ENCODE measurements around the gene NPTN. TPM values are rescaled to one million over a fixed set of nuclear protein-coding genes. Genes with fewer than 3 reads are reported as not detected.

Gene NPTN
- total RNA-seq, 4 donors from 2014 or later = 132 to 171 (median 147) TPM

DNA sequence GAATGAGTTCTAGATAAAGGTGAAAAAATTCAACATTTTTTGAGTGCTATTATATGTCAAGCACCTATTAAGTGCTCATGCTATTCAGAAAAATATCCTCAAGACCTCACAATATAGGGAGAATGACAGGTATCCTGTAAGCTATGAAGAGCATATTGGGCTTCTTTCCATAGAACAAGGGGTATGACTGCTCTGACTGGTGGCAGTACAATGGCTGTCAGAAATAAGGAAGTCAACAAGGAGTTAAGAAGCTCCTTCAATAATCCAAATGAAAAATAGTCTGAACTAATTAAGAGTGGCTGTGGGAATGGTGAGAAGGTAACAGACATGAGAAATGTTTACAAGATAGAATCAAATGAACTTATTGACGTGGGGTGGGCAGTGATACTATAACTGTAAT is 24.7 kb downstream of the NPTN start:
- H3K27ac ChIP-seq = no peak overlapping the region
- H3K4me1 ChIP-seq = peaks cover 39% of the 10 kb centered on the region
- no peaks in the 10 kb centered on the region for H3K36me3 ChIP-seq
- WGBS = 74% methylated on average over 1 of the region's 1 CpG
- TF ChIP-seq POLR2A (IDR thresholded peaks at IDR 0.05) (no peak), POLR2AphosphoS5 (IDR thresholded peaks at IDR 0.05) (no peak), EP300 (IDR thresholded peaks at IDR 0.05) (no peak)
- TF ChIP-seq, protein P1, sequence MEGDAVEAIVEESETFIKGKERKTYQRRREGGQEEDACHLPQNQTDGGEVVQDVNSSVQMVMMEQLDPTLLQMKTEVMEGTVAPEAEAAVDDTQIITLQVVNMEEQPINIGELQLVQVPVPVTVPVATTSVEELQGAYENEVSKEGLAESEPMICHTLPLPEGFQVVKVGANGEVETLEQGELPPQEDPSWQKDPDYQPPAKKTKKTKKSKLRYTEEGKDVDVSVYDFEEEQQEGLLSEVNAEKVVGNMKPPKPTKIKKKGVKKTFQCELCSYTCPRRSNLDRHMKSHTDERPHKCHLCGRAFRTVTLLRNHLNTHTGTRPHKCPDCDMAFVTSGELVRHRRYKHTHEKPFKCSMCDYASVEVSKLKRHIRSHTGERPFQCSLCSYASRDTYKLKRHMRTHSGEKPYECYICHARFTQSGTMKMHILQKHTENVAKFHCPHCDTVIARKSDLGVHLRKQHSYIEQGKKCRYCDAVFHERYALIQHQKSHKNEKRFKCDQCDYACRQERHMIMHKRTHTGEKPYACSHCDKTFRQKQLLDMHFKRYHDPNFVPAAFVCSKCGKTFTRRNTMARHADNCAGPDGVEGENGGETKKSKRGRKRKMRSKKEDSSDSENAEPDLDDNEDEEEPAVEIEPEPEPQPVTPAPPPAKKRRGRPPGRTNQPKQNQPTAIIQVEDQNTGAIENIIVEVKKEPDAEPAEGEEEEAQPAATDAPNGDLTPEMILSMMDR (IDR thresholded peaks at IDR 0.05) = no peak
- no peaks in the 10 kb centered on the region for H3K27me3 ChIP-seq
- H3K9me3 ChIP-seq = no peaks in the 10 kb centered on the region
- no peak for DNase-seq (ENCODE audit: low spot score in 2 of 2)
- H3K4me3 ChIP-seq = no peak overlapping the region

DNA sequence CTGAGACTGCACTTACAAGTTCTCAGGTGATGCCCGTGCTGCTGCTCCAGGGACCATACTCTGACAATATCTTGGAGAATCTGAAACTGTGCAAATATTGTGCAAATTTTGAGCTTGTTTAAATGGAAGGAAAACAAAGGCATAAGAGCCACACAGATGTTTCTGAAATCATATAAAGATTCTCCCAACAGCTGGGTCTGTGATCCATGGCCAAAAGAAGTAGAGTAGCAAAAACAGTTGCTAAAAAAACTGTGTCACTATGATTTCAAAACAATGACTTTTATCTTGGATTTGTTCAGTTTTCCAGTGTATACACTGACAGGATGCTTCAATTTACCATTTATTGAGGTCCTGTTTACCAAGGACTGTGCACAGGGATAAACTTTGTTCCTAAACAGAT is 25.3 kb downstream of the NPTN start:
- WGBS = 50% methylated on average over 1 of the region's 1 CpG
- H3K4me1 ChIP-seq = peaks cover 45% of the 10 kb centered on the region
- no peak overlapping the region for H3K27ac ChIP-seq

DNA sequence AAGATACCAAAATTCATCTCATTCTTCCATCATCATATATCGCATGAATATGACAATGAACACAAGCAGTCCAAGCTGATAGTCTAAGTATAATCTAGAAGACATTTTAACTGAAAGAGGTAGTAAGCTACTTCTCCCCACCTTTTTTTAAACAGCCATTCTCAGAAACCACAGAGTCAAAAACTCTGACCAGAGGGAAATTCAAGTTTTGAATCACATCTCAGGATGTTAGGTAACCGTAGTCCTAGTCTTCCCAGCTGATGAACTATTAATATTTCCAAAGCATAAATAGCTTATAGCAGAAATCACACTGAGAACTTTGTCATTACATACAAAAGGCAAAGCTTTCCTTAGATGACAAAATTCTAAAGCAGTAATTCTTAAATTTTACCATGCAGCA is 25.8 kb downstream of the NPTN start:
- TF ChIP-seq POLR2AphosphoS5 (IDR thresholded peaks at IDR 0.05) (no peak), EP300 (IDR thresholded peaks at IDR 0.05) (no peak), POLR2A (IDR thresholded peaks at IDR 0.05) (no peak)
- TF ChIP-seq, protein P1 (IDR thresholded peaks at IDR 0.05) = no peak

More for the DNA sequence above, 25.3 kb downstream of the NPTN start:
- no peak for TF ChIP-seq POLR2A (IDR thresholded peaks at IDR 0.05)
- no peak for TF ChIP-seq EP300 (IDR thresholded peaks at IDR 0.05)
- TF ChIP-seq POLR2AphosphoS5 (IDR thresholded peaks at IDR 0.05) = no peak
- TF ChIP-seq, protein P1 (IDR thresholded peaks at IDR 0.05) = no peak
- no peaks in the 10 kb centered on the region for H3K27me3 ChIP-seq
- no peak for DNase-seq (ENCODE audit: low spot score in 2 of 2)
- no peak overlapping the region for H3K4me3 ChIP-seq
- no peaks in the 10 kb centered on the region for H3K36me3 ChIP-seq
- H3K9me3 ChIP-seq = no peaks in the 10 kb centered on the region

DNA sequence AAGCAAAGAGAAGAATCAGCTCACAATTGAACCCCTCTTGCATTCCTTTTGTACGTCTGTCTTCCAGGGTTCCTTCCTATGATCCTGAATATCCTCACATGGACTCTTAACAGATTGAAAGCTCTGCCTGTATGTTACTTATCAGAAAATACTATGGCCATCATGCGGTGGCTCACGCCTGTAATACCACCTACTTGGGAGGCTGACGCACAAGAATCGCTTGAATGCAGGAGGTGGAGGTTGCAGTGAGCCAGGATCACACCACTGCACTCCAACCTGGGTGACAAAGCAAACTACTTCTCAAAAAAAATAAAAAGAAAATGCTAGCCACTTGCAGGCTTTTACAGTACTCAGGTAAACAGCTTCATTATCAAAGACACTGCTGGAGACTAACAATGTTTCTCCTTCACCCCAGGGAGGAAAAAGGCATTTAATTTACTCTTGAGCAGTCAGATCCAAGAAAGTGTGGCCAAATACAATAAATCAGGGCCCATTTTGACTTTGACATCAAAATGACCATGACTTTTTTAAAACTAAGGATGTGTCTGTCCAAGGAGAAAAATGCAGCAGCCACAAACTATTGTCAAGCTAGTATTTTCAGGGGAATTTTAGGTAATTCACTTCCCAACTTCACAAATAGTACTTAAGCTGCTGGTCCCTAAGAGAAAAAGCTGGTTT is 27.3 kb downstream of the NPTN start:
- Histone ChIP-seq H3K27me3 (no peaks in the 10 kb centered on the region), H3K4me3 (no peak overlapping the region), H3K36me3 (no peaks in the 10 kb centered on the region), H3K9me3 (no peaks in the 10 kb centered on the region), H3K27ac (no peak overlapping the region), H3K4me1 (peaks cover 62% of the 10 kb centered on the region)
- DNase-seq (ENCODE audit: low spot score in 2 of 2) = no peak
- WGBS = 91% methylated on average over 5 of the region's 5 CpGs
- no peak for TF ChIP-seq POLR2A (IDR thresholded peaks at IDR 0.05)
- TF ChIP-seq EP300 (IDR thresholded peaks at IDR 0.05) = no peak
- TF ChIP-seq, protein P1 (IDR thresholded peaks at IDR 0.05) = no peak
- no peak for TF ChIP-seq POLR2AphosphoS5 (IDR thresholded peaks at IDR 0.05)

More for the DNA sequence above, 25.8 kb downstream of the NPTN start:
- Histone ChIP-seq H3K4me3 (no peak overlapping the region), H3K9me3 (no peaks in the 10 kb centered on the region), H3K36me3 (no peaks in the 10 kb centered on the region), H3K4me1 (peaks cover 49% of the 10 kb centered on the region), H3K27me3 (no peaks in the 10 kb centered on the region), H3K27ac (no peak overlapping the region)
- 81% methylated on average over 2 of the region's 2 CpGs for WGBS
- no peak for DNase-seq (ENCODE audit: low spot score in 2 of 2)

DNA sequence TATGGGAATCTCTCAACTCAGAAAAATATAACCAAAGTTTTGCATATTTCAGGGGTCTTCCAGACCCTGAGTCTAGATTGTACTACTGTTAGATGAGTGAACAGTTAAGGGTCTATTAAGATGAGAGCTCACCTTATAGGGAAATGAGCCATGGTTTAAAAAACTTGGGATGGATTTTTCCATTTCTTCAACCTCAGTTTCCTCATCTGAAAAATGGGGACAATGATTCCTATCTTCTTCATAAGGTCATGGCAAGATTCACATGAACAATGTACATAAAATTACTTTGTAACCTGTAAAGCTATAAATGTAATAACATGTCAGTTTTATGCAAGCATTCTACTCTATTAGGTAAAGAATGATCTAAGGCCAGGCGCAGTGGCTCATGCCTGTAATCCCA is 28.7 kb downstream of the NPTN start:
- no peak for DNase-seq (ENCODE audit: low spot score in 2 of 2)
- no peak overlapping the region for H3K27ac ChIP-seq
- H3K9me3 ChIP-seq = no peaks in the 10 kb centered on the region
- peaks cover 76% of the 10 kb centered on the region for H3K4me1 ChIP-seq
- H3K36me3 ChIP-seq = no peaks in the 10 kb centered on the region
- H3K27me3 ChIP-seq = no peaks in the 10 kb centered on the region
- TF ChIP-seq POLR2A (IDR thresholded peaks at IDR 0.05) (no peak), POLR2AphosphoS5 (IDR thresholded peaks at IDR 0.05) (no peak), EP300 (IDR thresholded peaks at IDR 0.05) (no peak)
- TF ChIP-seq, protein P1 (IDR thresholded peaks at IDR 0.05) = no peak
- no peak overlapping the region for H3K4me3 ChIP-seq
- 96% methylated on average over 1 of the region's 1 CpG for WGBS
